Frontal cortex (tissue), 4 donors: ENCODE data around the gene TSEN34. TPM values are rescaled to one million over a fixed set of nuclear protein-coding genes. Genes with fewer than 3 reads are reported as not detected.
"Not testable (repeated sequence)": the region's sequence is repeated elsewhere in the genome, so short reads cannot be mapped to it uniquely, and the experiment has no call there.

Source experiments
- DNase-seq, 2 donors: peaks; one replicate each; pipeline ENCODE4 v3.0.0; 2012; ENCODE audit warnings: low spot score in 2 of 2
- FAIRE-seq: peaks from 2 replicates; lab custom pipeline; 2012; peaks lifted over from hg19 to GRCh38; lab: Jason Lieb, UNC
- total RNA-seq: library from RNA; depleted of rRNA; stranded (reverse); fragments of >200 nt; gene quantifications from one replicate; pipeline ENCODE4 v1.2.3, GENCODE V29; 2014
- donor health status: control.
- donor health status: control.
- donor health status: control.

The TSEN34 gene
- total RNA-seq, 1 donor from 2014 or later: 33.4 TPM

GRCh38 chr19:54181894-54182293, 9.2 kb upstream of the TSEN34 start:
- FAIRE-seq, DNase-seq: not testable (repeated sequence)

- FAIRE-seq (no peak), DNase-seq (no peak)
Measured at GRCh38 chr19:54183431-54183830, 7.7 kb upstream of the TSEN34 start.

- no peak for FAIRE-seq
- DNase-seq: no peak
Measured at GRCh38 chr19:54186351-54186750, 4.8 kb upstream of the TSEN34 start.

- FAIRE-seq (no peak), DNase-seq (no peak)
Measured at GRCh38 chr19:54186934-54187381, 4.2 kb upstream of the TSEN34 start.

- FAIRE-seq (no peak), DNase-seq (peak in 1 of 2 donors; percentile 58)
Measured at GRCh38 chr19:54188215-54188871, 2.8 kb upstream of the TSEN34 start.

- FAIRE-seq (no peak), DNase-seq (peak in 1 of 2 donors; percentile 98)
Measured at GRCh38 chr19:54189145-54189734, 1.9 kb upstream of the TSEN34 start, which contains the start of gene MBOAT7. Gene MBOAT7 (minus strand): TSS chr19:54189580. CDS start chr19:54188508, 1,072 bp downstream.

GRCh38 chr19:54189735-54190502, 1.2 kb upstream of the TSEN34 start:
- DNase-seq (peak in 1 of 2 donors; percentile 98), FAIRE-seq (peak; percentile 98)

GRCh38 chr19:54190503-54191010, 551 bp upstream of the TSEN34 start:
- FAIRE-seq (peak; percentile 95), DNase-seq (peak; percentile 87 to 94)

- DNase-seq: no peak
- no peak for FAIRE-seq
Measured at GRCh38 chr19:54191811-54192453, 824 bp downstream of the TSEN34 start.

- FAIRE-seq (no peak), DNase-seq (no peak)
Measured at GRCh38 chr19:54193011-54193410, 1.9 kb downstream of the TSEN34 start.

- not testable (repeated sequence) for FAIRE-seq, DNase-seq
Measured at GRCh38 chr19:54194463-54194862, 3.4 kb downstream of the TSEN34 start.

- DNase-seq (no peak), FAIRE-seq (no peak)
Measured at GRCh38 chr19:54196536-54196935, 5.4 kb downstream of the TSEN34 start.

- FAIRE-seq (no peak), DNase-seq (no peak)
Measured at GRCh38 chr19:54197121-54197520, 6.0 kb downstream of the TSEN34 start.

GRCh38 chr19:54199401-54199800, 8.3 kb downstream of the TSEN34 start:
- FAIRE-seq (no peak), DNase-seq (no peak)

GRCh38 chr19:54201172-54201701, 10.1 kb downstream of the TSEN34 start:
- FAIRE-seq (no peak), DNase-seq (no peak)

GRCh38 chr19:54201980-54202379, 10.9 kb downstream of the TSEN34 start:
- no peak for FAIRE-seq

GRCh38 chr19:54203151-54203611, 12.1 kb downstream of the TSEN34 start:
- no peak for DNase-seq
- no peak for FAIRE-seq

More at GRCh38 chr19:54201980-54202379, 10.9 kb downstream of the TSEN34 start:
- DNase-seq: no peak

- FAIRE-seq (no peak), DNase-seq (no peak)
Measured at GRCh38 chr19:54204767-54205468, 13.8 kb downstream of the TSEN34 start.
